AG10803 (cell line): ENCODE data around the gene IPPK.
A peak's percentile ranks its signal among the peaks of the same experiment; 100 is the strongest.

Experiments
- DNase-seq: peaks from one replicate; pipeline ENCODE4 v3.0.0; 2010; ENCODE audit warnings: low read depth
- H3K4me3 ChIP-seq: 2 replicates; pipeline ENCODE4 v1.5.1; 2011; ENCODE audit warnings: mild to moderate bottlenecking, low read length, control low read depth
- CTCF ChIP-seq: conservative IDR thresholded peaks from 2 replicates; pipeline ENCODE4 v1.5.1; 2011; ENCODE audit warnings: mild to moderate bottlenecking, low read length, control low read depth, inconsistent platforms

The IPPK gene

GRCh38 chr9:92638621-92639101 is 31.3 kb downstream of the IPPK start:
- TF ChIP-seq CTCF, result no peak
- no peak overlapping the region for H3K4me3 ChIP-seq
- peak; percentile 47 for DNase-seq

DNA sequence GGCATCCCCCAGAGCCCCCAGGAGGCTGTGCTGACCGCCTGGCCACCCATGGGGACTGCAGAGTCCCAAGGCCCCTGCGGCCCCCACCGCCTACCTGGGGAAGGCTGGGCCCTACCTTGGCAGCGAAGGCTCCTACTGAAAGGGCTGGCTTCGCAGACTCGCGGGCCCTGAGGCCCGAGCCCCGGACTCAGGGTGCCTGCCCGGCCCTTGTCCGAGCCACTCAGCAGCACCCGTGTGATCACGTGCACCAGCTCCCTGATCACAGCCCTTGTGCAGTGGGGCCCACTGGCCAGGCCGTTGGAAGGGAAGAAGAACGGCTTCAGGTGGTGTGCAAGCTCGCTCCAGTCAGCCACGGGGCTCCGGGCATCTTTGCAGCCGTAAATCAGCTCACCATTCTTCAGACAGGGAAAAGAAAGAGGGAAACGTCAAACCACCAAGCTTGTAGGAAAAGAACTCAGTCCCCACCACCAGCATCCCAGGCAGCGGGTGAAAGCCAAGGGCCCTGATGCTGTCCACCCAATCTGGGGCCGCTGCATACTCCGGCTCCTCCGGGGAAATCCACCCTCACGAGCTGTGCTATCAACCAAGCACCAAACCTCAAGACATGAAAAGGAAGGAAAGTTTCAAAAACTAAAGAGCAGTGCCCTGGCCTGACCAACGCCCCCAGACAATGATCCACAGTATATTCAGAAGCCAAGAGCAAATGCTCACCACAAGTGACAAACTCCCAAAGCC is 31.9 kb downstream of the IPPK start:
- H3K4me3 ChIP-seq, result no peak overlapping the region
- DNase-seq, result no peak
- no peak for TF ChIP-seq CTCF

DNA sequence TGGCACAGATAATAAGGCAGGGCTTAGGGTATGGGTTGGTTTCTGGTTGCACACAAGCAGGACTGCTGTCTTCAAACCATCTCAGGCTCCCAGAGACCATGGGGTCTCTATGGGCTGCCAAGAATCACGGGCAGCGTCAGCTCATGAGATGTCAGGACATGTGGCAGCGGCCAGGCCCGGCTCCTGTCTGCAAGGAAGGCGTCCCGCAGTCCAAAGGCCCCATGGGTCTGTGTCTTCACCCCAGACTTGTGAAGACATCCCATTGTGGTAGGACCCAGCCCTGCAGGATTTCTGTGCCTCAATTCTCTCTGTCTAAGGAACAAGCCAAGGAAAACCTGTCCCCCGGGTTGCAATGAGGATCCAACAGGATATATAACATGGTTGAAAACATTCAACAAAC is 32.6 kb downstream of the IPPK start:
- TF ChIP-seq CTCF, result no peak
- H3K4me3 ChIP-seq, result no peak overlapping the region
- DNase-seq, result no peak

DNA sequence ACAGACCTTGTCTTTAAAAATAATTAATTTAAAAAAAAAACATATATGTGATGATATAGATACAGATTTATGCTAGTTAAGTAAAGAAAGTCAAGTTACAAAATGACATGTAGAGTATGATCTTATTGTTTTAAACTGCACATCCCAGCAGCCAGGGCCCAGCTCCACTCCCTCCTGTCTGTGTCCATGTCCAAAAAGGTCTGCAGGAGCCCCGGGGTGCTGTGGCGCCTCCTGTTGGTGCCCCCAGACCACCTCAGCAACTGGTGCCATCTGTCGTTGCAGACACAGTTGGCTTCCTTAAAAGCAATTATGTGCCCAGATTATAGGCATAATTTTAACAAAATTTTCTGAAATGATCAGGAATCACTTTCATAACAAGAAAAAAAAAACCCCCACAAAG is 33.3 kb downstream of the IPPK start:
- DNase-seq, result no peak
- no peak for TF ChIP-seq CTCF
- no peak overlapping the region for H3K4me3 ChIP-seq

GRCh38 chr9:92635760-92636159 is 34.2 kb downstream of the IPPK start:
- H3K4me3 ChIP-seq, result no peak overlapping the region
- no peak for TF ChIP-seq CTCF
- DNase-seq, result no peak

DNA sequence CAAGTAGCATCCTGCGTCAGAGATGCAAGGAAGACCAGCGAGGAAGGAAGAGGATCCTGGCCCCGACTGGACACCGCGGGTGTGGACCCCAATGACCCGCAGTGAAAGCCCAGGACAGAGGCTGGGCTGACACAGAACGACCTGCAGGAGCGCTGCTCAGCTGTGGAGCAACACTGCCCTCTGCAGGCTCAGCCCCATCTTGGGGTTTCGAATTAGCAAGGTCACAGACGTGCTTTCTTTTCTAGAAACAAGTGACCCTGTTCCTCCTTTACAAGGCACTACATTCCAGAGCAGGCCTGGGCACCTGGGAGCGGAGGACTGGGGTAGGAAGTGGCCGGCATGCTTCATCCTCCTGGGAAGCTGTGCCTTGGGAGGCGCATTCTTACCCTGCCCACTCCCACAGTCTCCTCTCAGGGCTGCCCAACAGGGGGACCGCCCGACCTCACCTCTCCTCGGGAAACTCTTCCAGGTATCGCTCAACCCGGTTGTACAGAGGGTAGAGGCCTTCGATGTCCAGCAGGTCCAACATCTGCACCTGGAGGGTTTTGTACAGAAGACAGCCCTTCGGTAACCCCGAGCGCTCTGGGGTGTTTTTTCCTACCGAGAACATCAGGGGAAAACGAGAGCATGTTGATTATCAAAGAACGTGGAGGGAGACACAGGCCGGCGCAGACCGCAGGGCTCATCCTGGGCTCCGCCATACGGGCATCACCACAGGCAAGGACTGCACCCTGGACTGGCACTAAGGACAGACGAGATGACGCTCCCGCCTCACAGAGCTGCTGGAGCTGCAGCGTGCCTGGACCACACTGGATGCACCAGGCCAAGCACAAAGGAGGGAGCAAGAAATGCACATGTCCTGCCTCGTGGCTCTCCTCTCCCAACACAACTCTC is 35.0 kb downstream of the IPPK start:
- no peak overlapping the region for H3K4me3 ChIP-seq
- peak; percentile 70 for DNase-seq
- peak; percentile 99 for TF ChIP-seq CTCF
